ENCODE data around the gene CEPT1. TPM values are rescaled to one million over a fixed set of nuclear protein-coding genes. Genes with fewer than 3 reads are reported as not detected.

The CEPT1 gene
- total and polyA plus RNA-seq, 2 of the 8 experiments (the other 6 are each of a cell fraction or from before 2014, with no cell fraction given) = 18.5 to 28.6 TPM

DNA sequence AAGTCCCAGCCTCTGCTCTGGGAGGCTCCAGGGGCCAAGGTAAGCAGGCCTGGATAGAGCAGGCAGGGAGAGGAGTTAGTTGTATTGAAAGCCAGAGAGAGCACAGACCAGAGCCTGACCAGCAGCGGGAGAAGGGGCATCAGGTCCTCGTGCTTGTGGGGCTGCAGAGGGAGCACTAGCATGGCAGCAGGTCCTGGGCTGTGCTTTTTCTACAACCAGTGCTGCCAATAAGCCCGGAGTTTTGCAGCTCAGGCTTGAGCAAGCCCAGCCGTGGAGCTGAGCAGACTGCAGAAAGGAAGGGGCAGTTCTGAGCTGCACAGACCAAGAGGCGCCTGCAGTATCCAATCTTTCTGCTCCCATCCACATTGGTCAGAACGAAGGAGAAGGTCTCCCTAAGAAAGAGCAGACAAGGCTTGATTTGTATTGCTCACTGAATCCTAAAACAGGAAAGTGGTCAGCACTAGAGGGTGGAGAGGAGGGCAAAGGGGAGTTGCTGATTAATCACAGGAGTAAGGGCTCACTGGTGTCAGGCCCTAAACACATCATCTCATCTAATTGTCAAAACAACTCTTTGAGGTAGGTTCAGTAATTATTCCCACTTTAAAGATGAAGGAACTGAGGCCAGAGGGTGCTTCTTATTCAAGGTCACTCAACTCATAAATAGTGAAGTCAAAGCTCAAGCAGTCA lies 57.7 kb downstream of the CEPT1 start (continued):
- TF ChIP-seq RAD21 (IDR thresholded peaks at IDR 0.05 in 1 of 2, conservative IDR thresholded peaks at IDR 0.05 in 1 of 2; ENCODE audit: low read depth in 2 of 2, low read length in 2 of 2) = peak; percentile 69 to 73
- TF ChIP-seq ASH2L (IDR thresholded peaks at IDR 0.05; ENCODE audit: low read length) = no peak
- no peak for TF ChIP-seq NANOG (IDR thresholded peaks at IDR 0.05; ENCODE audit: insufficient read depth, low read depth, low read length, poor library complexity, severe bottlenecking)
- TF ChIP-seq JUN (IDR thresholded peaks at IDR 0.05; ENCODE audit: low read depth, low read length) = no peak
